GM12872 (cell line): Measurements from ENCODE around the gene CIAO3.
A peak's percentile ranks its signal among the peaks of the same experiment; 100 is the strongest.

Experiments
- TF ChIP-seq, protein P1 (sequence below): IDR thresholded peaks from 3 replicates; pipeline ENCODE4 v1.5.1; 2011; ENCODE audit warnings: low read depth, mild to moderate bottlenecking, low read length, moderate library complexity; ENCODE audit not compliant: insufficient read depth

CIAO3 gene

GRCh38 chr16:716200-716568 is 24.6 kb downstream of the CIAO3 start:
- TF ChIP-seq, protein P1, sequence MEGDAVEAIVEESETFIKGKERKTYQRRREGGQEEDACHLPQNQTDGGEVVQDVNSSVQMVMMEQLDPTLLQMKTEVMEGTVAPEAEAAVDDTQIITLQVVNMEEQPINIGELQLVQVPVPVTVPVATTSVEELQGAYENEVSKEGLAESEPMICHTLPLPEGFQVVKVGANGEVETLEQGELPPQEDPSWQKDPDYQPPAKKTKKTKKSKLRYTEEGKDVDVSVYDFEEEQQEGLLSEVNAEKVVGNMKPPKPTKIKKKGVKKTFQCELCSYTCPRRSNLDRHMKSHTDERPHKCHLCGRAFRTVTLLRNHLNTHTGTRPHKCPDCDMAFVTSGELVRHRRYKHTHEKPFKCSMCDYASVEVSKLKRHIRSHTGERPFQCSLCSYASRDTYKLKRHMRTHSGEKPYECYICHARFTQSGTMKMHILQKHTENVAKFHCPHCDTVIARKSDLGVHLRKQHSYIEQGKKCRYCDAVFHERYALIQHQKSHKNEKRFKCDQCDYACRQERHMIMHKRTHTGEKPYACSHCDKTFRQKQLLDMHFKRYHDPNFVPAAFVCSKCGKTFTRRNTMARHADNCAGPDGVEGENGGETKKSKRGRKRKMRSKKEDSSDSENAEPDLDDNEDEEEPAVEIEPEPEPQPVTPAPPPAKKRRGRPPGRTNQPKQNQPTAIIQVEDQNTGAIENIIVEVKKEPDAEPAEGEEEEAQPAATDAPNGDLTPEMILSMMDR, result no peak

DNA sequence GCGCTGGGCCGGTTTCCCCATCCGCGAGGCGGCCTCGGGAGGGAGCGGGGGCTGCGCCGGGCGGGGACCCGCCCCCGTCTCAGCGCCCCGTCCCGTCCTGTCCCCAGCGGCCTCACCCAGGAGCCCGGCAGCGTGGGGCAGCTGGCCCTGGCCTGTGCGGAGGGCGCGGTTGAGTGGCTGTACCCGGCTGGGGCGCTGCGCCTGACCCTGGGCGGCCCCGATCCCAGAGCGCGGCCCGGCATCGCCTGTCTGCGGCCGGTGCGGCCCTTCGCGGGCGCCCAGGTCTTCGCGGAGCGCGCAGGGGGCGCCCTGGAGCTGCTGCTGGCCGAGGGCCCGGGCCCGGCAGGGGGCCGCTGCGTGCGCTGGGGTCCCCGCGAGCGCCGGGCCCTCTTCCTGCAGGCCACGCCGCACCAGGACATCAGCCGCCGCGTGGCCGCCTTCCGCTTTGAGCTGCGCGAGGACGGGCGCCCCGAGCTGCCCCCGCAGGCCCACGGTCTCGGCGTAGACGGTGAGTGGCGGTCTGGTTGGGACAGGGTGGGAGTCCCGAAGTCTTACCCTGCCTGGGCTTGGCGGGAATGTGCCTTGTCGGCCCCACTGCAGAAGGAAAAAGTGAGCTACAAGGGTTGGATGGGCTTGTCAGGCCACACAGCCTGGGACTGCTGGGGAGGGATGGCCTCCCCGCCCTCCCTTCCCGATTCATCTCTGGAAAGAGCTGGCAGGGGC is 25.2 kb downstream of the CIAO3 start:
- TF ChIP-seq, protein P1, result peak; percentile 17; the same call in 1 of the 3 replicates

- TF ChIP-seq, protein P1, result no peak
These were observed 26.0 kb downstream of the CIAO3 start, which contains the start of gene METRN for GRCh38 chr16:714558-715476. TSS of gene METRN (plus strand) at chr16:715118. CDS start at chr16:715290, 172 bp downstream.

GRCh38 chr16:714079-714478 is 26.7 kb downstream of the CIAO3 start:
- TF ChIP-seq, protein P1, result no peak

DNA sequence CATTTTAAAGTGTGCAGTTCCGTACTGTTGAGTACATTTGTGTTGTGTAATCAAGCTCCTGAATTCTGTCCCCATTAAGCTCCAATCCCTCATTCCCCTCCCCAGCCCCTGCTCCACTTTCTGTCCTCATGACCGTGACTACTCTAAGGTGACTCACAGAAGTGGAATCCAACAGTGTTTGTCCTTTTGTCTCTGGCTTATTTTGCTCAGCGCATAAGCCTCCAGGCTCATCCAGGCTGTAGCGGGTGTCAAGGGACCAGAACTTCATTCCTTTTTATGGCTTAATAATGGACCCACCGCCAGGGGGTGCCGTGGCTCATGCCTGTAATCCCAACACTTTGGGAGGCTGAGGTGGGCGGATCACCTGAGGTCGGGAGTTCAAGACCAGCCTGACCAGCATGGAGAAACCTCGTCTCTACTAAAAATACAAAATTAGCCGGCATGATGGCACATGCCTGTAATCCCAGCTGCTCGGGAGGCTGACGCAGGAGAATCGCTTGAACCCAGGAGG is 28.0 kb downstream of the CIAO3 start:
- TF ChIP-seq, protein P1, result peak; percentile 44; the same call in 2 of the 3 replicates

GRCh38 chr16:711548-712320 is 29.1 kb downstream of the CIAO3 start:
- TF ChIP-seq, protein P1, result peak; percentile 94

DNA sequence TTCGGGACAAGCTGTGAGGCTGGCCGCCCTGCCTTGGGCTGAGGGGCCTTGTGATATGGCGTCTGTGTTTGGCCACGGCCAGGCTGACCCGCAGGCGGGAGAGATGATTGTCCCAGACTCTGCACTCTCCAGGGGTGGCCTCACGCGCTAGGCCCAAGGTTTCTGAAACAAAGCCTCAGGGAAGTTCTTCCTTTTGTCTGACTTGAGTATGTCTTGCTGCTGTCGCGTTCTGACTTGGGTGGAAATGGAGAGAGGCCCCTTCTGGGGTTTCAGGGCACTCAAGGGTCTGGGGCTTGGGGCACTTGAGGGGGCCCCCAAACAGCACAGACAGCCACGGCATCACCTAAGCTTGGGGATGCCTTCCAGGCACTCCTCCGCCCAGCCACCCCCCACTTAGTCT is 29.7 kb downstream of the CIAO3 start:
- TF ChIP-seq, protein P1, result no peak
